Sigmoid colon (tissue), 7 donors: Measurements from ENCODE around the gene WASF3. TPM values are rescaled to one million over a fixed set of nuclear protein-coding genes. Genes with fewer than 3 reads are reported as not detected.

Source experiments
- DNase-seq: peaks from one replicate; pipeline ENCODE4 v3.0.0-alpha.2; 2019
- H3K27ac ChIP-seq, 4 donors: fragments of 200-600 bp; sonication (generic); one replicate each; pipeline ENCODE4 v1.5.1; 2016 to 2019; ENCODE audit warnings: mild to moderate bottlenecking in 1 of 4
- H3K27me3 ChIP-seq, 3 donors: fragments of 200-600 bp; sonication (generic); one replicate each; pipeline ENCODE4 v1.5.1; 2019; ENCODE audit warnings: mild to moderate bottlenecking in 1 of 3
- H3K36me3 ChIP-seq, 4 donors: fragments of 200-600 bp; sonication (generic); one replicate each; pipeline ENCODE4 v1.5.1; 2016 to 2019
- H3K4me1 ChIP-seq, 4 donors: fragments of 200-600 bp; sonication (generic); one replicate each; pipeline ENCODE4 v1.5.1; 2017 to 2019
- H3K4me3 ChIP-seq, 4 donors: fragments of 200-600 bp; sonication (generic); one replicate each; pipeline ENCODE4 v1.5.1; 2017 to 2019; ENCODE audit warnings: mild to moderate bottlenecking in 2 of 4, moderate library complexity in 1 of 4
- H3K9me3 ChIP-seq, 4 donors: fragments of 200-600 bp in 3 of 4; sonication (generic) in 3 of 4; one replicate each; pipeline versions ENCODE4 v1.5.1 to v1.6.1; 2013 to 2019
- EP300 ChIP-seq, 4 donors: sonication (generic); formaldehyde crosslinking; IDR thresholded peaks; one replicate each; pipeline ENCODE4 v1.6.1; 2017; ENCODE audit warnings: antibody characterized with exemption in 4 of 4
- POLR2A ChIP-seq, 2 donors: fragments of 450-650 bp; IDR thresholded peaks; one replicate each; pipeline ENCODE4 v1.6.1; 2016; ENCODE audit warnings: antibody characterized with exemption in 2 of 2, mild to moderate bottlenecking in 2 of 2, moderate library complexity in 2 of 2
- POLR2AphosphoS5 ChIP-seq, 4 donors: sonication (generic); formaldehyde crosslinking; IDR thresholded peaks; one replicate each; pipeline ENCODE4 v1.6.1; 2017; ENCODE audit warnings: antibody characterized with exemption in 4 of 4
- WGBS, 2 donors: extraction: QIAGEN DNeasy Blood & Tissue Kit; methylation state at CpG; one replicate each; pipeline ENCODE4 v1.1.7; 2013; 5-methylcytosine and 5-hydroxymethylcytosine counted together
- intact Hi-C: fragments of 100-400 bp; cut with DNase I; formaldehyde crosslinking; loops from one replicate; pipeline ENCODE4 v1.15.1; 2023
- polyA plus RNA-seq, 3 donors: library from polyadenylated mRNA; stranded (reverse); fragments of 200-250 nt; gene quantifications; one replicate each; pipeline ENCODE4 v1.2.3, GENCODE V29; 2013
- total RNA-seq, 4 donors: library from RNA; depleted of rRNA; stranded (reverse); fragments of >200 nt; gene quantifications; one replicate each; pipeline ENCODE4 v1.1.0, GENCODE V29; 2016
- TF ChIP-seq, protein P1 (sequence below), 4 experiments: fragments of 450-650 bp in 3 of 4; fragments of 200-600 bp in 1 of 4; IDR thresholded peaks; one replicate each; pipeline ENCODE4 v1.5.1; 2016 to 2019; ENCODE audit warnings: antibody characterized with exemption in 4 of 4, mild to moderate bottlenecking in 3 of 4, moderate library complexity in 2 of 4
- donor health status: healthy with polysubstance abuse.
- donor health status: Bipolar disorder and iron deficiency.
- donor health status: healthy.

The WASF3 gene
- total and polyA plus RNA-seq, 7 donors: 0.92 to 17.1 (median 12.4) TPM

DNA sequence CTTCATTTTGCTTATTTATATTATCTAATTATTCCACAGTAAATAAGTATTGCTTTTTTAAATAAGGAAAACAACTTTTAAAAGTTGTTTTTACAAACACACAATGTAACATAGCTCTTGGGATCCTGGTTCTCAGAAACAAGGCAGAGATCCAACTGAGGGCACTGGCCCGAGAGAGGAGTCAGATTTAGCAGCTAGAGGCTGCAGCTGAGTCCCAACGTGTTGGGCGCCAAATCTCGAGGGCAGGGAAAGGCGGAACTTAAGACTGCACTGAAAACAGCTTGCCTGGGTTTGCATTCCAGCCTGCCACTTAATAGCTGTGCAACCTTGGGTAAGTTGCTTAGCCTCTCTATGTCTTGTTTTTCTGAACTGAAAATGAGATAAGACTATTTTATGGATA lies 16.4 kb upstream of the WASF3 start:
- intact Hi-C loops: no loop called here
- Histone ChIP-seq H3K27ac (no peak overlapping the region), H3K36me3 (no peaks in the 10 kb centered on the region), H3K9me3 (no peaks in the 10 kb centered on the region), H3K4me1 (no peaks in the 10 kb centered on the region), H3K4me3 (no peak overlapping the region), H3K27me3 (no peaks in the 10 kb centered on the region)
- TF ChIP-seq POLR2AphosphoS5 (IDR thresholded peaks at IDR 0.05) (no peak), POLR2A (IDR thresholded peaks at IDR 0.05) (no peak), EP300 (IDR thresholded peaks at IDR 0.05) (no peak)
- TF ChIP-seq, protein P1, sequence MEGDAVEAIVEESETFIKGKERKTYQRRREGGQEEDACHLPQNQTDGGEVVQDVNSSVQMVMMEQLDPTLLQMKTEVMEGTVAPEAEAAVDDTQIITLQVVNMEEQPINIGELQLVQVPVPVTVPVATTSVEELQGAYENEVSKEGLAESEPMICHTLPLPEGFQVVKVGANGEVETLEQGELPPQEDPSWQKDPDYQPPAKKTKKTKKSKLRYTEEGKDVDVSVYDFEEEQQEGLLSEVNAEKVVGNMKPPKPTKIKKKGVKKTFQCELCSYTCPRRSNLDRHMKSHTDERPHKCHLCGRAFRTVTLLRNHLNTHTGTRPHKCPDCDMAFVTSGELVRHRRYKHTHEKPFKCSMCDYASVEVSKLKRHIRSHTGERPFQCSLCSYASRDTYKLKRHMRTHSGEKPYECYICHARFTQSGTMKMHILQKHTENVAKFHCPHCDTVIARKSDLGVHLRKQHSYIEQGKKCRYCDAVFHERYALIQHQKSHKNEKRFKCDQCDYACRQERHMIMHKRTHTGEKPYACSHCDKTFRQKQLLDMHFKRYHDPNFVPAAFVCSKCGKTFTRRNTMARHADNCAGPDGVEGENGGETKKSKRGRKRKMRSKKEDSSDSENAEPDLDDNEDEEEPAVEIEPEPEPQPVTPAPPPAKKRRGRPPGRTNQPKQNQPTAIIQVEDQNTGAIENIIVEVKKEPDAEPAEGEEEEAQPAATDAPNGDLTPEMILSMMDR (IDR thresholded peaks at IDR 0.05): no peak
- 57 to 62% methylated on average over 5 of the region's 5 CpGs for WGBS, 2 donors
- no peak for DNase-seq

DNA sequence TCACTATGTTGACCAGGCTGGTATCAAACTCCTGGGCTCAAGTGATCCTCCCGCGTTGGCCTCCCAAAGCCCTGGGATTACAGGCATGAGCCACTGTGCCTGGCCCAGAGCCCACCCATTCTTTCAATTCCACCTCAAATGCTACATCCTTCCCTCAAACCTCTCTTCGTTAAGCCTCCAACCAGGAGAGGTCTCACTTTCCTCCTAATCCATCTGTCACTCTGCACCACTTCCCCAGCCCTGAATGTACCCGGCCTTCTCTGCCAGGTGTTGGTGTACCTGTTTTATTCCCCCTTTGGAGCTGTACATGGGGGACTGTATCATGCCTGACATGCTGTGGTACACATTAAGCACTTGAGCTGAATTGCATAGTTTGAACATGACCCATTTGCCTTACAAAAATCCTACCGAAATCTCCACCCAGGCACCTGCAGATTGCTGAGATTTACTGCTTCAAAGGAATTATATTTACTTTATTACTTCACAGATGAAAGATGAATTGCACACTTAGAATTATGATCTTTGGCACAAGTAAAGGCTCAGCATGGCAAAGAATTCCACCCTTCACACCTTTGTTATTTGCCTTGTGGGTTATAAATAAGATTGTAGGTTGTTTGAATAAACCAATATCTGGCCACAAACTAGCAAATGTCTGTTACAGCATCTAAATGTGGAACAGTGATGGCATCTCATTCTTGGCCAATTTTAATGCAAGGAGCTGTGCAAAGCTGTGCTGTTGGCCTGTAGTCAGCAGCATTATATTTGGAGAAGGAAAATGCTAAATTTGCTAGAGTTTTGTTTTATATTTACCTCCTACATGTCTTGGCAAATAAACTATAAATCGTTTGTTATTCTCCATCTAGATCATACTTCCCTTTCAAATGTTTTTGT lies 15.6 kb upstream of the WASF3 start:
- intact Hi-C loops: no loop called here
- 35 to 68% methylated on average over 6 of the region's 6 CpGs for WGBS, 2 donors
- TF ChIP-seq EP300 (IDR thresholded peaks at IDR 0.05): no peak
- TF ChIP-seq, protein P1 (IDR thresholded peaks at IDR 0.05): no peak
- TF ChIP-seq POLR2AphosphoS5 (IDR thresholded peaks at IDR 0.05): no peak
- no peak for TF ChIP-seq POLR2A (IDR thresholded peaks at IDR 0.05)
- Histone ChIP-seq H3K4me1 (no peaks in the 10 kb centered on the region), H3K27ac (no peak overlapping the region), H3K36me3 (no peaks in the 10 kb centered on the region), H3K9me3 (no peaks in the 10 kb centered on the region), H3K4me3 (no peak overlapping the region), H3K27me3 (no peaks in the 10 kb centered on the region)
- DNase-seq: no peak

DNA sequence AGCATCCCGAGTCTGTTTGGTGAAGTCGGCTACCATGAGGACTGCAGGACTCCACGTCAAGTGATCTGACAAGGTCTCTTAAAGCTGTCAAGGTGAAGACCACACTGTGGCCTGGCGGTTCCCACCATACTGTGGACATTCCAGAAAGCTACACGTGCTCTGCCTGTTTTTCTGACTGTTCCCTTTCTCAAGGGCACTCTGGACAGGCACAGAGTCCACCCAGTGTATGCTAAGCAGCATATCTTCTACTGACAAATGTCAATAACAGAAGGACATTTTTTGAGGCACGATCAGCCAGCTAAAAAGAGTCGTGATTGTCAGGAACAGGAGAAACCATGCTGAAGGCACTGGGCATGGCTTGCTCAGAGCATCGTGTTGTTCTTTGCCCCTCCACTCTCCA lies 12.8 kb upstream of the WASF3 start:
- intact Hi-C loops: no loop called here
- H3K27me3 ChIP-seq: no peaks in the 10 kb centered on the region
- no peaks in the 10 kb centered on the region for H3K4me1 ChIP-seq
- 45 to 69% methylated on average over 8 of the region's 8 CpGs for WGBS, 2 donors
- TF ChIP-seq POLR2A (IDR thresholded peaks at IDR 0.05) (no peak), POLR2AphosphoS5 (IDR thresholded peaks at IDR 0.05) (no peak), EP300 (IDR thresholded peaks at IDR 0.05) (no peak)
- TF ChIP-seq, protein P1 (IDR thresholded peaks at IDR 0.05): no peak
- no peak for DNase-seq
- no peaks in the 10 kb centered on the region for H3K9me3 ChIP-seq
- no peak overlapping the region for H3K27ac ChIP-seq
- H3K4me3 ChIP-seq: no peak overlapping the region
- no peaks in the 10 kb centered on the region for H3K36me3 ChIP-seq

DNA sequence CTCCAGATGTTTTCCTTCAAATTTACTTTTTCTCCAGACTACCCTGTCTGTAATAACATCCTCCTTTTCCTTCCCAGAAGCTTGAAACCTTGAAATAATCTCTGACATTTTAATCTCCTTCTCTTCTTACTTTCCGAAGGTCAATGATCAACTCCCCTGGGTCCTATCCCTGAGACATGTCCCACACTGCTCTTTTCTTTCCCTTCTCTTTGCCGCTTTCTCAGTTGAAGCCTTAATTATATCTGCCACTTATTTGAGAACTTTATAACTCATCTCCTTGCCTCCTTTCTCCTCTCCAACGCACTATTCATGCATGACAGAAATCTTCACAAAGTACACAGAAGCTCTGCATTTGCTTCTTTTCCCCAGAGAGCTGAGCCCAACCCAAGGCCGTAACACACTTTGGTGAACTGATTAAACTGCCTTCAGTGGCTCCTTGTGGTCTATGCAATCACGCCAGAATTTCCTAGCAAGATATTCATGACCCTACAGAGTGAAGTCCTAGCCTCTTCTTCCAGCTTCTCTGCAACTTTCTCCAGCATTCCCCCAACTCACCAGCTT lies 9.2 kb upstream of the WASF3 start:
- H3K27ac ChIP-seq: no peak overlapping the region
- TF ChIP-seq EP300 (IDR thresholded peaks at IDR 0.05) (no peak), POLR2AphosphoS5 (IDR thresholded peaks at IDR 0.05) (no peak), POLR2A (IDR thresholded peaks at IDR 0.05) (no peak)
- TF ChIP-seq, protein P1 (IDR thresholded peaks at IDR 0.05): no peak
- no peaks in the 10 kb centered on the region for H3K4me1 ChIP-seq
- H3K27me3 ChIP-seq: peaks cover 0 to 15% (median 8%) of the 10 kb centered on the region in 3 donors
- WGBS, 2 donors: 57 to 76% methylated on average over 5 of the region's 5 CpGs
- intact Hi-C loops: no loop called here
- no peaks in the 10 kb centered on the region for H3K36me3 ChIP-seq
- no peak overlapping the region for H3K4me3 ChIP-seq
- no peaks in the 10 kb centered on the region for H3K9me3 ChIP-seq
- no peak for DNase-seq
